Body of pancreas (tissue), 4 donors: ENCODE measurements around the gene GPR31. TPM values are rescaled to one million over a fixed set of nuclear protein-coding genes. Genes with fewer than 3 reads are reported as not detected.

ENCODE experiments used
- ATAC-seq: fragments of 150-250 bp; one replicate; pipeline ENCODE4 v1.9.1; 2016
- DNase-seq, 4 donors: peaks; one replicate each; pipeline ENCODE4 v3.0.0-alpha.2; 2019
- H3K27ac ChIP-seq, 4 donors: fragments of 200-600 bp; sonication (generic); 1 replicate in 3 of 4; 2 replicates in 1 of 4; pipeline versions ENCODE4 v1.5.1 to v1.6.1; 2016 to 2019; ENCODE audit warnings: mild to moderate bottlenecking in 1 of 4, mixed read lengths in 1 of 4, moderate library complexity in 1 of 4
- H3K27me3 ChIP-seq, 2 donors: fragments of 200-600 bp; sonication (generic); one replicate each; pipeline ENCODE4 v1.6.0; 2016; ENCODE audit warnings: mild to moderate bottlenecking in 1 of 2
- H3K36me3 ChIP-seq, 2 donors: fragments of 200-600 bp; sonication (generic); replicated peaks in 1 of 2; 2 replicates each; pipeline ENCODE4 v1.5.1; 2016; ENCODE audit warnings: low read depth in 2 of 2; ENCODE audit not compliant: insufficient read depth in 1 of 2
- H3K4me1 ChIP-seq: fragments of 200-600 bp; sonication (generic); one replicate; pipeline ENCODE4 v1.6.0; 2016
- H3K4me3 ChIP-seq, 2 donors: fragments of 200-600 bp; sonication (generic); 1 replicate in 1 of 2; 2 replicates in 1 of 2; pipeline ENCODE4 v1.5.1; 2016 to 2019
- H3K9me3 ChIP-seq, 3 donors: fragments of 200-600 bp; sonication (generic); 1 replicate in 2 of 3; 2 replicates in 1 of 3; pipeline ENCODE4 v1.5.1; 2016
- POLR2A ChIP-seq, 3 donors: fragments of 450-650 bp; IDR thresholded peaks; one replicate each; pipeline ENCODE4 v1.6.1; 2016; ENCODE audit warnings: antibody characterized with exemption in 3 of 3, mild to moderate bottlenecking in 2 of 3
- WGBS, 2 donors: methylation state at CpG; one replicate each; pipeline ENCODE4 v1.1.5; 2017; 5-methylcytosine and 5-hydroxymethylcytosine counted together
- intact Hi-C: fragments of 100-400 bp; cut with DNase I; formaldehyde crosslinking; loops from one replicate; pipeline ENCODE4 v1.15.1; 2023
- total RNA-seq, 2 donors: library from RNA; depleted of rRNA; stranded (reverse); fragments of >200 nt; gene quantifications; one replicate each; pipeline ENCODE4 v1.1.0, GENCODE V29; 2016
- TF ChIP-seq, protein P1 (sequence below), 7 experiments: fragments of 450-650 bp in 4 of 7; fragments of 200-600 bp in 3 of 7; sonication (generic) in 3 of 7; IDR thresholded peaks; one replicate each; pipeline ENCODE4 v1.5.1; 2016 to 2019; ENCODE audit warnings: antibody characterized with exemption in 7 of 7

GPR31 gene
- total RNA-seq, 2 donors from 2014 or later = not detected

DNA sequence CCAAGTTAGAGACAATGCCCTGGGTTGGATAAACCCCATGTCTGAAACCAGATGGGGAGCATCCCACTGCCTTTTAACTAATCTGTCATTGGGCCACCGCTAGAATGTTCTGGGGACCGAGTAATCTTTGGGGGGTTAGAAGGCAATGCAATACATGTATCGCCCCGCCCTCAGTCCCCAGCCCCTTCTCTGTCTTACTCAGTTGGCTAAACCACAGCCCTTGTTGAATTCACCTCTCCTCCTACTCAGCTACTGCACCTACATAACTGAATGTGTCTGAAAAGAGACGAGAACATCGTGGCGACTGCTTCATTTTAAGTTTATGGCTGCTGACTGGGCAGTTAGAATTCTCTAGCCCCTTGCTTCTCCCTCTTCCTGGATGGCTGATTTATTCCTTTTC, 50.0 kb downstream of the GPR31 start:
- ATAC-seq (no peak), DNase-seq (no peak)
- no peaks in the 10 kb centered on the region for H3K4me1 ChIP-seq
- no peaks in the 10 kb centered on the region for H3K27me3 ChIP-seq
- no peak overlapping the region for H3K4me3 ChIP-seq
- no peaks in the 10 kb centered on the region for H3K36me3 ChIP-seq
- 70 to 81% methylated on average over 7 of the region's 7 CpGs for WGBS, 2 donors
- H3K9me3 ChIP-seq = no peaks in the 10 kb centered on the region
- TF ChIP-seq POLR2A (IDR thresholded peaks at IDR 0.05) = no peak
- TF ChIP-seq, protein P1, sequence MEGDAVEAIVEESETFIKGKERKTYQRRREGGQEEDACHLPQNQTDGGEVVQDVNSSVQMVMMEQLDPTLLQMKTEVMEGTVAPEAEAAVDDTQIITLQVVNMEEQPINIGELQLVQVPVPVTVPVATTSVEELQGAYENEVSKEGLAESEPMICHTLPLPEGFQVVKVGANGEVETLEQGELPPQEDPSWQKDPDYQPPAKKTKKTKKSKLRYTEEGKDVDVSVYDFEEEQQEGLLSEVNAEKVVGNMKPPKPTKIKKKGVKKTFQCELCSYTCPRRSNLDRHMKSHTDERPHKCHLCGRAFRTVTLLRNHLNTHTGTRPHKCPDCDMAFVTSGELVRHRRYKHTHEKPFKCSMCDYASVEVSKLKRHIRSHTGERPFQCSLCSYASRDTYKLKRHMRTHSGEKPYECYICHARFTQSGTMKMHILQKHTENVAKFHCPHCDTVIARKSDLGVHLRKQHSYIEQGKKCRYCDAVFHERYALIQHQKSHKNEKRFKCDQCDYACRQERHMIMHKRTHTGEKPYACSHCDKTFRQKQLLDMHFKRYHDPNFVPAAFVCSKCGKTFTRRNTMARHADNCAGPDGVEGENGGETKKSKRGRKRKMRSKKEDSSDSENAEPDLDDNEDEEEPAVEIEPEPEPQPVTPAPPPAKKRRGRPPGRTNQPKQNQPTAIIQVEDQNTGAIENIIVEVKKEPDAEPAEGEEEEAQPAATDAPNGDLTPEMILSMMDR (IDR thresholded peaks at IDR 0.05) = no peak
- intact Hi-C loops = no loop called here
- no peak overlapping the region for H3K27ac ChIP-seq

DNA sequence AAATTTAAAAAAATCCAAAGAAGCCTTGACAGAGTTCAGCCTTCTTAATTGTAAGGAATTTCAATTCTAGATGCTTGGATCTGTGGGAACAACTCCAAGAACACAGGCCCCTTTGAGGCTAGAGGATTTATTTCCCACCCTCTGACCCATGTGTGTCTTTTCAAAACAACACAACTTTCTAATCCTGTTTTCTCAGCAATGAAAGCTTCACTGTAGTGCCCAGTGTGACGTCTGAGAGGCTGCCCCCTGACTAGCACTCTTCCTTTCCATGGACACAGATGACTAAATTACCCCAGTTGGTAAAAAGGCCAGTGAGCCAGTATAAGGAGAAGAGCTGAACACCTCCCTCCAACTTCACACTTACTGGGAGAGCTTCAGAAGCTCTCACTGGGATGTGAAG, 51.4 kb downstream of the GPR31 start:
- 25 to 65% methylated on average over 1 of the region's 1 CpG for WGBS, 2 donors
- ATAC-seq (no peak), DNase-seq (no peak)
- TF ChIP-seq POLR2A (IDR thresholded peaks at IDR 0.05) = no peak
- TF ChIP-seq, protein P1 (IDR thresholded peaks at IDR 0.05) = no peak
- no peak overlapping the region for H3K27ac ChIP-seq
- no peaks in the 10 kb centered on the region for H3K36me3 ChIP-seq
- intact Hi-C loops = no loop called here
- no peaks in the 10 kb centered on the region for H3K4me1 ChIP-seq
- no peaks in the 10 kb centered on the region for H3K9me3 ChIP-seq
- H3K4me3 ChIP-seq = no peak overlapping the region
- H3K27me3 ChIP-seq = no peaks in the 10 kb centered on the region

Other genes starting within 250 kb of the GPR31 start
- 10 to 100 TPM; 53.7 to 66.3 TPM for gene RNASET2, start 201.4 kb downstream of the GPR31 start, total RNA-seq
- gene CEP43, start 158.6 kb downstream of the GPR31 start, total RNA-seq = 10 to 100 TPM; 11.4 to 45.8 TPM
- not detected for gene CCR6, start 34.9 kb downstream of the GPR31 start, total RNA-seq
- not detected for gene UNC93A, start 133.3 kb upstream of the GPR31 start, total RNA-seq
- not detected for gene TTLL2, start 167.1 kb upstream of the GPR31 start, total RNA-seq